Inferior parietal cortex (tissue), 1 donor: ENCODE data around the gene ERFL.

Experiments
- DNase-seq: peaks from one replicate; pipeline ENCODE4 v3.0.0-alpha.2; 2016; ENCODE audit errors: extremely low spot score

The ERFL gene

GRCh38 chr19:41928221-41928683 is at the start of gene ERFL:
ERFL (minus strand) TSS chr19:41928449; CDS start chr19:41912919, 15,530 bp downstream.
- no peak for DNase-seq

- no peak for DNase-seq
Observed at GRCh38 chr19:41977916-41978315, 49.7 kb upstream of the ERFL start.

DNA sequence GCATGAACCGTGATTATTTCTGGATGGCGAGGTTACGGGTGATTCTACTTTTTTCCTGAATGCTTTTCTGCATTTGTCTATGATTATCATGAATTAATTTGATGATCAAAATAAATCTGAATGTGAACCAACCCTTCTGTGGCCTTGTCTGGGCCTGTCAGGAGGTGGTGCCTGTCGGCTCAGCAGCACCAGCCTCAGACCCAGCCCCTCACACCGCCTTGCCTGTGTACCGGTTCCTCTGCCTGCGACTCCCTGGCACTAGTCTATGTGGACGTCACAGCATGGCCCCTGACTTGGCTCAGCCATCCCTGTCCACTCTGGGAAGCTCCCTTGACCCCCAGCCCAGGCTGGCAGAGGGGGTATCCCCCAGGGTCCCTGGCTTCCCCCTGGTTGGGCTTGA is 46.4 kb upstream of the ERFL start:
- no peak for DNase-seq

DNA sequence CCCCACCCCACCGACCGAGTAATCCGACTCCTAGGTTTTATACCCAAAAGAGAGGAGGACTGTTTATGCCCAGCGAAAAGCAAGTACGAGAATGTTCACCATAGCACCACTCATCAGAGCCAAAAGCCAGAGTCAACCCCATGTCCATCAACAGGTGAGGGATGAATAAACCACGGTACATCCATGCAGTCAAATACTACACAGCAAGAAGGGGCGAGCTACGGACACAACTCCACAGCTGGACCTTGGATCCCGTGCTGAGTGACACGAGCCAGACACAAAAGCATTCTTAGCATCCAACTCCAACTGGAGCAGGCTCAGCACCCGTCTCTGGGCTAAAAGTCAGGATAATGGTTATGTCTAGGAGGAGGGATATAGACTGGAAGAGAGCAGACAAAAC is 43.1 kb upstream of the ERFL start:
- no peak for DNase-seq

- no peak for DNase-seq
Observed at GRCh38 chr19:41969772-41970458, 41.7 kb upstream of the ERFL start.

DNA sequence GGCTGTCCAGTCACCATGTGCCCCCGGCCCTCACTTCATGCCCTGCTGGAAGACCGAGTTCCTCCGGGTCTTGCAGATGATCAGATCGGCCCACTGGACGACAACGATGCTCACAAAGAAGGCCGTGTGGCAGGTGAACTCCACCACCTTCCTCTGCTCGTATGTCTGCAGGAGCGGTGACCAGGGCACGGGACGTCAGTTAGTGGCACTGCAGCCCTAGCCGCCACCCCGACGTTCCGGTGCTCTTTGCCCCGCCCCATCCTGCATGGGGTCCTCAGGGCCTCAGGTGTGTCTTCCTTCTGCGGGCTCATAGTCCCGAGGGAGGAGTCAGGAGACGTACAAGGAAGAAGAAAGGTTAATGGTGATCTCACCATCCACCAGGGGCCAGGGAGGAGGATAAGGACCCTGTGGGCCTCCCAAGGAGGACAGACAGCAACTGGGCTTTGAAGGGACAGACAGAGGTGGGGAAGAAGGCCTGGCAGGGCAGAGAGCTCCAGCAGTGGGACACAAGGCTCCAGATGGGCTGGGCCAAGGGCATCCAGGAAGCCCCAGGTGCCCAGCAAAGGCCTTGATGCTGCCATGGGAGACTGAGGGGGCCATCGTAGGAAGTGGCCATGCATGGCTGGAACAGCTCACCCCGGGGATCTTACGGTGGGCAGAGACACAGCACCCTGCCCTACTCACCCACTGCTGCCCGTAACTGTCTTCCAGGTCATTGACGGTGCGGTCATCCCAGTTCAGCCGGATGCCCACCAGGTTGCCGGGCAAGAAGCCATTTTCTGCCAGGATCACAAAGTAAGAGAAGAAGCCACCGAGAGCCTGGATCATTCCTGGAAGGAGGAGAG is 40.7 kb upstream of the ERFL start:
- DNase-seq: no peak

DNA sequence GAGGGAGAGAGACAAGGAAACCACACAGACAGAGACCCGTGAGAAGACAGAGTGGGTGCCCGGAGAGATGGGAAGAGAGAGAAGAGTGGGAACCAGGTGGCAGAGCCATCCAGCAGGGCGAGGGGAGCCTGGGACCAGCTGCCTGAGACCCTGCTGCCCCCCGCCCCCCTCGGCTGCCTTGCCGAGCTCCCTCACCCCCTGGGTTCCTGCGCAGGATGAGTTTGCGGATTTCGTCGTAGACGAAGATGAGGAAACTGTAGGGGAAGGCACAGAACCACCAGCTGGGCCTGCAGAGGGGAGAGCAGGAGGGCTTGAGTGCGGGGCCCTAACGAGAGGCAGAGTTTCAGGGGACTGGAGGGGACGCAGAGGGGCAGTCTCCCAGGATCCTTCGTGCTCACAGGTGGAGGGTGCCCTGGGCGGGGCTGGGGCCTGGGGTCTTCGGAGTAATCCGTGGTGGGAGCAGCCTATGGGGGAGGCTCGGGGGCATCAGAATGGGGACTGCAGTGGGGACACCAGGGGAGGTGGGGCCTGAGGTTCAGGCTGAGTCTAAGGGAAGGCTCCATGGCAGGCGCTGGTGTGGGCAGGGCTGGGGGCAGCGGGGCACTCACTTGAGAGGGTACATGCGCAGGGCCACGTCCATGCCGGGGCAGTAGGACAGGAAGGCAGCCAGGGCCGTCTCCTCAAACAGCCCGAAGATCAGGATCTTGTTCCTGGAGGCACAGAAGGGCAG is 39.0 kb upstream of the ERFL start:
- DNase-seq: no peak

DNA sequence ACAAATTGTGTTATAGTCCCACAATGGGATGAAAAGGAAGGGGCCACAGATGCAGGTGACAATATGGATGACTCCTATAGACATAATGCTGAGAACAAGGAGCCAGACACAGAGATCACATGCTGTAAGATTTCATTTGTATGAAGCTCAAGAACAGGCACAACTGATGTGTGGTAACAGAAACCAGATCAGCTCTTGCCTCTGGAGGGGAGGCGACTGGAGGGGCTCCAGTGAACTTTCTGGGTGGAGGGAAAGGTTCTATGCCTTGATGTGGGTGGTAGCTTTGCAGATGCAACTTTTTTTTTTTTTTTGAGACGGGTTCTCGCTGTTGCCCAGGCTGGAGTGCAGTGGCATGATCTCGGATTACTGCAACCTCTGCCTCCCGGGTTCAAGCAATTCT is 36.9 kb upstream of the ERFL start:
- DNase-seq: no peak

- no peak for DNase-seq
Observed at GRCh38 chr19:41960973-41961372, 32.7 kb upstream of the ERFL start.

- peak; percentile 91 for DNase-seq
Observed at GRCh38 chr19:41959056-41960053, 31.1 kb upstream of the ERFL start, which contains the start of gene RABAC1. RABAC1 (minus strand) TSS chr19:41959321; CDS start chr19:41959292, 29 bp downstream.

GRCh38 chr19:41958367-41959055 is 30.3 kb upstream of the ERFL start:
- no peak for DNase-seq

- peak; percentile 62 for DNase-seq
Observed at GRCh38 chr19:41957838-41958366, 29.7 kb upstream of the ERFL start.

- DNase-seq: no peak
Observed at GRCh38 chr19:41957161-41957837, 29.1 kb upstream of the ERFL start.

GRCh38 chr19:41956621-41957020 is 28.4 kb upstream of the ERFL start:
- DNase-seq: no peak

DNA sequence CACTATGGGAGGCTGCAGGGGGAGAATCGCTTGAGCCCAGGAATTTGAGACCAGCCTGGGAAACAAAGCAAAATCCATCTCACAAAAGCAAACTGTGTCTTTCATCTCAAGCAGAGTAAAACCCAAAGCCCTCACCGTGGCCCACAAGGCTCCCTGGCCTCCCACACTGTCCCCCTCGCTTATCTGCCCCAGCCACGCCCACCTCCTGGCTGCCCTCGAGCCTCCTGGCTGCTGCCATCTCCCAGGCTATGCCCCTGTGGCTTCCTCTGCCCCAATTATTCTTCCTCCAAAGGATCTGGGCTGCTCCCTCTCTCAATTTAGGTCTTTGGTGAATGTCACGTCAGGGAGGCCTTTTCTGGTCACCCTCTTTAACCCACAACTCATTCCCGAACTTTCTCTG is 27.3 kb upstream of the ERFL start:
- DNase-seq: no peak

GRCh38 chr19:41951686-41952172 is 23.5 kb upstream of the ERFL start:
- peak; percentile 87 for DNase-seq

GRCh38 chr19:41947091-41947490 is 18.8 kb upstream of the ERFL start:
- no peak for DNase-seq

- no peak for DNase-seq
Observed at GRCh38 chr19:41945135-41945766, 17.0 kb upstream of the ERFL start.

DNA sequence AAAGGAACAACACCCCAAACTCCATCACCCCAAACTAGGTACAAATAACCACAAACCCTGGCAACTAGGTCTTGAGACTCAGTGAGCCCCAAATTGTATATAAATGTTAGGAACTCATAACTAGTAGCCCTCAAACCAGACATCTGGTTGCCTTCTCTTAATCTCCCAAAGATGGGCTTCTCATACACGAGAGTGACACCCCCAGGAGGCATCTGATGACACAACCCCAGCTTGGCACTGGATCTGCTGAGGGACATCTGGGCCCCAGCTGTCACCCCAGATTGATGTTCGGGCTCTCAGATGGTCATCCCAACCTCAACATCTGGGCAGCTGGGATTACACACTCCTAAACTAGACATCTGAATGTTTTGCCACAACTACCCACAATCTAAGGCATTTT is 16.1 kb upstream of the ERFL start:
- no peak for DNase-seq
